CD4-positive, alpha-beta T cell treated with Interferon gamma for 1 hour (primary cell): ENCODE measurements around the gene SLC37A4.
"Not testable (repeated sequence)": the region's sequence is repeated elsewhere in the genome, so short reads cannot be mapped to it uniquely, and the experiment has no call there.

ENCODE experiments used
- DNase-seq: peaks from one replicate; pipeline ENCODE4 v3.0.0-alpha.2; 2020

The SLC37A4 gene

DNA sequence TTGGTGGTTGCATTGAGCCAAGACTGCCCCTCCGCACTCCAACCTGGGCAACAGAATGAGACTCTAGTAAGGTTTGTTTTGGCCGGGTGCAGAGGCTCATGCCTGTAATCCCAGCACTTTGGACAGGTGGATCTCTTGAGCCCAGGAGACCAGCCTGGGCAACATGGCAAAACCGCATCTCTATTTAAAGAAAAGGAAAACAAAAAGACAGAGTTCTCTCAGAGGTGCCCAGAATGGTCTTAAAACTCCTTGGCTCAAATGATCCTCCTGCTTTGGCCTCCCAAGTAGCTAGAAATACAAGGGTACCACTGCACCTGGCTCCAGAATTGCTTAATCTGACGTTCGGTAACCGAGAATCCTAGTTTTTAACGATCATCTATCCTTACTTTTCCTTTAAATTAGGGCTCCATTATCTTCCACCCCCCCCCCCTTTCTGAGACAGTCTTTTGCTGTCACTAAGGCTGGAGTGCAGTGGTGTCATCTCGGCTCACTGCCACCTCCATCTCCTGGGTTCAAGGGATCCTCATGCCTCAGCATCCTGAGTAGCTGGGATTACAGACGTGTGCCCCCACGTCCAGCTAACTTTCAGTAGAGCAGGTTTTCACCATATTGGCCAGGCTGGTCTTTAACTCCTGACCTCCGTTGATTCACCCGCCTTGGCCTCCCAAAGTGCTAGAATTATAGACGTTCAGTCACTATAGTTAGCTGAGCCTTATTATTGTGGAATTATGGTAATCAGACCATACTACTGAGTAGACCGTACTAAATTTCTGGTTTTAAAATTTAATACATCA lies 14.3 kb downstream of the SLC37A4 start:
- no peak for DNase-seq

GRCh38 chr11:119015054-119015611 lies 15.5 kb downstream of the SLC37A4 start:
- DNase-seq = no peak

GRCh38 chr11:119014209-119014924 lies 16.3 kb downstream of the SLC37A4 start:
- DNase-seq = no peak

GRCh38 chr11:119012629-119013170 lies 18.0 kb downstream of the SLC37A4 start:
- DNase-seq = no peak

DNA sequence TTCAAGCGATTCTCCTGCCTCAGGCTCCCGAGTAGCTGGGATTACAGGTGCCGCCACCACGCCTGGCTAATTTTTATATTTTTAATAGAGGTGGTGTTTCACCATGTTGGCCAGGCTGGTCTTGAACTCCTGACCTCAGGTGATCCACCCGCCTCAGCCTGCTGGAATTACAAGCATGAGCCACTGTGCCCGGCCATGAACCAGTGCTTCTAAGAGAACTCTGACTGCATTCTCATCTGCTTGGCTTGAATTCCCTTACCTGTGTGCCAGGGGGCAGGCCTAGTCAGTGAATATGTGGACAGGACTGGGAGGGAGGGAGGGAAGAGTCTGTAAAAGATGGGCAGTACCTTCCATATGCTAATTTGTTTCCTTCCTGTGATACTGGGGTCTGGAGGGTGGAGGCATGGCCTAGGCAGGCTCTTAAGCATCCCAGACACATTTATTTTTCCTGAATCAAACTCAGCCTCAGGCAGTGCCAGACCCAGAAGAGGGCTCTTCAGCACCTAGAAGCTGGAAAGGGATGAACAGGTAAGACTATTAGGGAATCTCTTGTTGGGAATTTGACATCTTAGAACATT lies 19.1 kb downstream of the SLC37A4 start:
- DNase-seq = no peak

- DNase-seq = no peak
Observed at GRCh38 chr11:119006656-119007055, 24.0 kb downstream of the SLC37A4 start.

DNA sequence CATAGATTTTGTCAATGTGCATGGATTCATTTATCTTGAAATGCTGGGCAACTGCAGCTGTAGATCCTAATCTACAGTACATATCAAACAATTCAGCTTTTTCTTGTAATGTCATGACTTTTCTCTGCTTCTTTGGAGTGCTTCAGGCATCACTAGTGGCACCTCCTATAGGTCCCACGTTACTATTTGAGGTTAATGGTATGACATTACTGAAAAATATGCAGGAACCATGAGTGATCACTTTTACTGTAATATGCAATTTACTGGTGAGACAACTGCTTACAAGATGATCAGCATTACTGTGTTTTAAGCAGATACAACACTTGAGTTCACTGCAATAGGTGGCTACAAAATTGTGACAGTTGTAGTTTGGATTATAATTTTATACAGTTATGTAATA lies 29.8 kb downstream of the SLC37A4 start:
- DNase-seq = no peak

GRCh38 chr11:118998822-118999221 lies 31.9 kb downstream of the SLC37A4 start:
- no peak for DNase-seq

- no peak for DNase-seq
Observed at GRCh38 chr11:118998388-118998717, 32.3 kb downstream of the SLC37A4 start.

GRCh38 chr11:118997627-118998387 lies 32.9 kb downstream of the SLC37A4 start, which contains the start of gene CENATAC:
TSS of gene CENATAC (plus strand) at chr11:118998138. CDS start at chr11:118998198, 60 bp downstream.
- DNase-seq = peak; percentile 94

GRCh38 chr11:118996926-118997626 lies 33.6 kb downstream of the SLC37A4 start:
- DNase-seq = peak; percentile 11

GRCh38 chr11:118991486-118992038 lies 39.1 kb downstream of the SLC37A4 start:
- DNase-seq = not testable (repeated sequence)

DNA sequence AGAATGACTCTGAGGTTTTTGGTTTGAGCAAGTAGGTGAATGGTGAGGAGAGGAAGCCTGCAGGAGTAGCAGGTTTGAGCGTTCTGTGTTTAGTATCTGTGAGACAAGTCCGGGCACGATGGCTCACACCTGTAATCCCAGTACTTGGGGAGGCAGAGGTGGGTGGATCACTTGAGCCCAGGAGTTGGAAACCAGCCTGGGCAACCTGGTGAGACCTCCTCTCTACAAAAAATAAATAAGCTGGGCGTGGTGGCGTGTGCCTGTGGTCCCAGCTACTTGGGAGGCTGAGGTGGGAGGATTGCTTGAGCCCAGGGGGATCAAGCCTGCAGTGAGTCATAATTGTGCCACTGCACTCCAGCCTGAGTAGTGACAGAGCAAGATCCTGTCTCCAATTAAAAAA lies 42.4 kb downstream of the SLC37A4 start:
- no peak for DNase-seq

- no peak for DNase-seq
Observed at GRCh38 chr11:118984825-118985224, 45.9 kb downstream of the SLC37A4 start.

DNA sequence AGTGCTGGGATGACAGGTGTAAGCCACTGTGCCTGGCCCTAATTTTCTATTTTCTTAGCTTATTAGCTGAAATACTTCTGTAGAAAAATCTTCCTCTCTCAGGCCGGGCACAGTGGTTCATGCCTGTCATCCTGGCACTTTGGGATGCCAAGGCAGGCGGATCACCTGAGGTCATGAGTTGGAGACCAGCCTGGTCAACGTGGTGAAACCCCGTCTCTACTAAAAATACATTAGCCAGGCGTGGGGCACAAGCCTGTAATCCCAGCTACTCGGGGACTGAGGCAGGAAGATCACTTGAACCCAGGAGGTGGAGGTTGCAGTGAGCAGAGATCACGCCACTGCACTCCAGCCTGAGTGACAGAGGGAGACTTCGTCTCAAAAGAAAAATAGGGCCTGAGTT lies 46.3 kb downstream of the SLC37A4 start:
- DNase-seq = not testable (repeated sequence)

GRCh38 chr11:118980191-118980881 lies 50.3 kb downstream of the SLC37A4 start:
- DNase-seq = no peak

- DNase-seq = no peak
Observed at GRCh38 chr11:118979434-118979833, 51.2 kb downstream of the SLC37A4 start.

- DNase-seq = no peak
Observed at GRCh38 chr11:118975771-118976709, 54.6 kb downstream of the SLC37A4 start.
